ENCODE results near the gene GNG12. TPM values are rescaled to one million over a fixed set of nuclear protein-coding genes. Genes with fewer than 3 reads are reported as not detected.

Gene GNG12
- total RNA-seq, 2 donors from 2014 or later: 77.1 to 131 TPM

- Histone ChIP-seq H3K27ac (peak overlapping the region; percentile 89), H3K9me3 (no peaks in the 10 kb centered on the region), H3K36me3 (no peaks in the 10 kb centered on the region), H3K4me3 (no peak overlapping the region), H3K27me3 (no peaks in the 10 kb centered on the region), H3K4me1 (peaks cover 15% of the 10 kb centered on the region), H3K9ac (ENCODE audit: low read depth in 2 of 2, low read length in 2 of 2) (peak overlapping the region in 1 of 2 donors; percentile 23)
- peak; percentile 85 for DNase-seq
- TF ChIP-seq, protein P1, sequence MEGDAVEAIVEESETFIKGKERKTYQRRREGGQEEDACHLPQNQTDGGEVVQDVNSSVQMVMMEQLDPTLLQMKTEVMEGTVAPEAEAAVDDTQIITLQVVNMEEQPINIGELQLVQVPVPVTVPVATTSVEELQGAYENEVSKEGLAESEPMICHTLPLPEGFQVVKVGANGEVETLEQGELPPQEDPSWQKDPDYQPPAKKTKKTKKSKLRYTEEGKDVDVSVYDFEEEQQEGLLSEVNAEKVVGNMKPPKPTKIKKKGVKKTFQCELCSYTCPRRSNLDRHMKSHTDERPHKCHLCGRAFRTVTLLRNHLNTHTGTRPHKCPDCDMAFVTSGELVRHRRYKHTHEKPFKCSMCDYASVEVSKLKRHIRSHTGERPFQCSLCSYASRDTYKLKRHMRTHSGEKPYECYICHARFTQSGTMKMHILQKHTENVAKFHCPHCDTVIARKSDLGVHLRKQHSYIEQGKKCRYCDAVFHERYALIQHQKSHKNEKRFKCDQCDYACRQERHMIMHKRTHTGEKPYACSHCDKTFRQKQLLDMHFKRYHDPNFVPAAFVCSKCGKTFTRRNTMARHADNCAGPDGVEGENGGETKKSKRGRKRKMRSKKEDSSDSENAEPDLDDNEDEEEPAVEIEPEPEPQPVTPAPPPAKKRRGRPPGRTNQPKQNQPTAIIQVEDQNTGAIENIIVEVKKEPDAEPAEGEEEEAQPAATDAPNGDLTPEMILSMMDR (IDR thresholded peaks at IDR 0.05): no peak
- intact Hi-C loops (cut with DNase I): no loop called here
Measured at GRCh38 chr1:67735806-67736627, 97.2 kb downstream of the GNG12 start.

GRCh38 chr1:67735206-67735605 is 98.1 kb downstream of the GNG12 start:
- intact Hi-C loops (cut with DNase I): no loop called here
- TF ChIP-seq, protein P1 (IDR thresholded peaks at IDR 0.05): no peak
- no peak overlapping the region for H3K4me3 ChIP-seq
- H3K9me3 ChIP-seq: no peaks in the 10 kb centered on the region
- H3K9ac ChIP-seq (ENCODE audit: low read depth in 2 of 2, low read length in 2 of 2): no peak overlapping the region
- peaks cover 15% of the 10 kb centered on the region for H3K4me1 ChIP-seq
- DNase-seq: no peak
- H3K27ac ChIP-seq: peak overlapping the region; percentile 89
- H3K27me3 ChIP-seq: no peaks in the 10 kb centered on the region
- H3K36me3 ChIP-seq: no peaks in the 10 kb centered on the region

DNA sequence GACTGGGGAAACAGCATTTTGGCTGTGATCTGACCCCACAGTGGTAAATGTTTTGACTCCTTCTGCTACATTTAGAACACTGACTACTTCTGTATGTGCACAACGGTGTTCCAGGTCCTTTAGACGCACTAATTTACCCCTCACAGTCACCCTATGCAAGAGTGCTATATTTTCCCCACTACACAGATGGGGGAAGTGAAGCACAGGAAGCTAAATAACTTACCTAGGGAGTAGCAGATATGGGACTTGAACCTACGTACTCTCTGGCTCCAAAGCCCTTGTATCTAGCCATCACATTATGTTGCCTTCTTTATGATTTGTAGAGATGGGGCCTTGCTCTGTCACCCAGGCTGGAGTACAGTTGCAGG is 99.0 kb downstream of the GNG12 start:
- TF ChIP-seq, protein P1 (IDR thresholded peaks at IDR 0.05): no peak
- no peak overlapping the region for H3K27ac ChIP-seq
- DNase-seq: no peak
- intact Hi-C loops (cut with DNase I): no loop called here
- H3K36me3 ChIP-seq: no peaks in the 10 kb centered on the region
- H3K27me3 ChIP-seq: no peaks in the 10 kb centered on the region
- H3K9me3 ChIP-seq: no peaks in the 10 kb centered on the region
- no peak overlapping the region for H3K9ac ChIP-seq (ENCODE audit: low read depth in 2 of 2, low read length in 2 of 2)
- peaks cover 15% of the 10 kb centered on the region for H3K4me1 ChIP-seq
- H3K4me3 ChIP-seq: no peak overlapping the region

DNA sequence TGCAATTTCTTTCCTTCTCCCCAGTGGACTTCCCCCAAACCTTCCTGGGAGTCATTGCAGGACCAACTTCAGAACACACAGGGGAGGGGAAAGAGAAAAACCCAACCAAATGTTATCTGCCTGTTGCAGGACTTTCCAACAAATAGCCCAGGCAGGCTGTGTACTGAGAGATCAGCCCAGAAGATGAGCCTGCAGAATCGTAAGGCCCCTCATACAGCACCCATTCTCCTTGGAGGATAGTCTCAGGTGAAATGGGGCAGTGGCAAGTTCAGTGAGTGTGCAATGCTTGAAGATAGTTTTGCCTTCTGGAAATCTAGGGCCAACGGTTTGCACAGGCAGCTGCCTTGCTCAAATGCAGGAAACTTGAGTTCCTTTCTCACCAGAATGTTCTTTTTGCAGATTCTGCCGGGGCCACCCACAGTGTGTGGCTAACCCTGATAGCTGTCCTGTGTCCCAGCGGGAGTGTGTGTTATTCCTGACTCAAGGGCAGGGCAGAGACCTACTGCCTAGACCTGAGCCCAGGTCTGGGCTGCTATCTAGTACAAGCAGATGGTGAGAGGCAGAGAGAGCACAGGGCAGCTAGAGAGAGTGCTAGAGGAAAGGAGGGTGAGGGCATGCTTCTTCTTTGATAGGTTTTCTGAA is 99.5 kb downstream of the GNG12 start:
- H3K9ac ChIP-seq (ENCODE audit: low read depth in 2 of 2, low read length in 2 of 2): no peak overlapping the region
- DNase-seq: no peak
- H3K36me3 ChIP-seq: no peaks in the 10 kb centered on the region
- H3K27me3 ChIP-seq: no peaks in the 10 kb centered on the region
- TF ChIP-seq, protein P1 (IDR thresholded peaks at IDR 0.05): no peak
- no peak overlapping the region for H3K27ac ChIP-seq
- H3K9me3 ChIP-seq: no peaks in the 10 kb centered on the region
- peaks cover 15% of the 10 kb centered on the region for H3K4me1 ChIP-seq
- no peak overlapping the region for H3K4me3 ChIP-seq
- intact Hi-C loops (cut with DNase I): no loop called here

GRCh38 chr1:67732750-67733151 is 100.5 kb downstream of the GNG12 start:
- Histone ChIP-seq H3K27ac (no peak overlapping the region), H3K27me3 (no peaks in the 10 kb centered on the region), H3K4me1 (peaks cover 15% of the 10 kb centered on the region), H3K9me3 (no peaks in the 10 kb centered on the region), H3K9ac (ENCODE audit: low read depth in 2 of 2, low read length in 2 of 2) (no peak overlapping the region), H3K36me3 (no peaks in the 10 kb centered on the region), H3K4me3 (no peak overlapping the region)
- no peak for DNase-seq
- TF ChIP-seq, protein P1 (IDR thresholded peaks at IDR 0.05): no peak
- intact Hi-C loops (cut with DNase I): no loop called here
